SK-N-SH (cell line): Measurements from ENCODE around the gene DOK1.

Experiments
- POLR2AphosphoS5 ChIP-seq: IDR thresholded peaks from 2 replicates; pipeline ENCODE4 v1.6.1; 2012; ENCODE audit warnings: low read depth, low read length
- TF ChIP-seq, protein P1 (sequence below): fragments of 200-600 bp; sonication (generic); IDR thresholded peaks from 2 replicates; pipeline ENCODE4 v1.6.1; 2017; ENCODE audit warnings: antibody characterized with exemption, mild to moderate bottlenecking, moderate library complexity

DNA sequence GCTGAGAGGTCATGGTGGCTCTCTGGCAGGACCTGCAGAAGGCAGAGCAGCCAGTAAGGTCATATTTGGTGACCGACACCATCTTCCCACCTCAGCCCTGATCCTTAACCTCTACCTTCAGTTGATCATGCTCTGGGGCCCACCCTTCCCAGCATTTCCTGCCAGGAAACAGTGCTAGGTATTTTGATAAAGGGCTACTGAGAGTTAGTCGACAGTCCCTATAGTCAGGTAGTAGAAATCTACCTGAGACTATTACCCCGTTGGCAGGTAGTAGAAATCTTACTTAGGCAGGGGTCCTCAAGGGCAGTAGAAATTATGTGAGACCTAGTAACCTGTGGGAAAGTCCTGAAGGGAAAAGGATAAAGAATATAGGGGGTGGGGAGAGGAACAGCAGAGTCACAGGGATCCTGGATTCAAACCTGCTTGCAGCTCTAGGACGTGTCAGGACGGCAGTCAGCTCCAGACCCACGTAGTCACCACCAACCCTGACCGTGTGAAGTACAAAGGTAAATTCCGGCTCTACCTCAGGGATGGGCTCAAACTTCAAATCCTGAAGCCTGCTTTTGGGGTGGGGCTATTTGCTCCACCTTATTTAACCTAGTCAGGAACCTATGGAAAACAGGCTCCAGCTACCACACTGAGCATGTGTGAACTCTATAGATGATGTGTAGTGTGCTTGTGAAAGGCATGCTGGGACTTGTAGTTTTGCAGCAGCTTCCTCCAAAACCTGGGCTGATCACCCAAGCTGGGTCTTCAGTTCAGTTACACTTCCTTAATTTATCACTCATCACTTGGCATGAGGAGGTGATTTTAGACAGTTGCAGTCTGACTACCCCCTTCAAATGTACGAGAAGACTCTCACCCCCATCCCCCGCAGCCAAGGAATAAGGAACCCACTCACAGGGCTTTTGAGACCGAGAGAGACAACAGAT is 28.5 kb upstream of the DOK1 start, which contains the start of gene DQX1:
- TF ChIP-seq, protein P1, sequence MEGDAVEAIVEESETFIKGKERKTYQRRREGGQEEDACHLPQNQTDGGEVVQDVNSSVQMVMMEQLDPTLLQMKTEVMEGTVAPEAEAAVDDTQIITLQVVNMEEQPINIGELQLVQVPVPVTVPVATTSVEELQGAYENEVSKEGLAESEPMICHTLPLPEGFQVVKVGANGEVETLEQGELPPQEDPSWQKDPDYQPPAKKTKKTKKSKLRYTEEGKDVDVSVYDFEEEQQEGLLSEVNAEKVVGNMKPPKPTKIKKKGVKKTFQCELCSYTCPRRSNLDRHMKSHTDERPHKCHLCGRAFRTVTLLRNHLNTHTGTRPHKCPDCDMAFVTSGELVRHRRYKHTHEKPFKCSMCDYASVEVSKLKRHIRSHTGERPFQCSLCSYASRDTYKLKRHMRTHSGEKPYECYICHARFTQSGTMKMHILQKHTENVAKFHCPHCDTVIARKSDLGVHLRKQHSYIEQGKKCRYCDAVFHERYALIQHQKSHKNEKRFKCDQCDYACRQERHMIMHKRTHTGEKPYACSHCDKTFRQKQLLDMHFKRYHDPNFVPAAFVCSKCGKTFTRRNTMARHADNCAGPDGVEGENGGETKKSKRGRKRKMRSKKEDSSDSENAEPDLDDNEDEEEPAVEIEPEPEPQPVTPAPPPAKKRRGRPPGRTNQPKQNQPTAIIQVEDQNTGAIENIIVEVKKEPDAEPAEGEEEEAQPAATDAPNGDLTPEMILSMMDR: no peak
- no peak for TF ChIP-seq POLR2AphosphoS5
